Kidney (tissue), 14 donors: ENCODE results near the gene SPP2. TPM values are rescaled to one million over a fixed set of nuclear protein-coding genes. Genes with fewer than 3 reads are reported as not detected.

ENCODE experiments used
- DNase-seq, 5 donors: peaks; one replicate each; pipeline ENCODE4 v3.0.0-alpha.2; 2013 to 2020
- FAIRE-seq: peaks from 2 replicates; lab custom pipeline; 2012; peaks lifted over from hg19 to GRCh38; lab: Jason Lieb, UNC
- H3K27ac ChIP-seq, 2 donors: one replicate each; pipeline ENCODE4 v1.7.0; 2013; ENCODE audit warnings: low read depth in 2 of 2, low read length in 2 of 2, inconsistent platforms in 1 of 2
- H3K27me3 ChIP-seq: one replicate; pipeline ENCODE4 v1.7.1; 2013; ENCODE audit warnings: low read length, inconsistent platforms; ENCODE audit not compliant: control insufficient read depth, insufficient read depth
- H3K36me3 ChIP-seq, 3 donors: one replicate each; pipeline versions ENCODE4 v1.7.0 to v1.7.1; 2013; ENCODE audit warnings: low read length in 3 of 3, control low read depth in 1 of 3, inconsistent platforms in 1 of 3; ENCODE audit not compliant: insufficient read depth in 3 of 3, control insufficient read depth in 2 of 3
- H3K4me1 ChIP-seq, 3 donors: one replicate each; pipeline versions ENCODE4 v1.7.0 to v1.7.1; 2013; ENCODE audit warnings: low read length in 3 of 3, inconsistent platforms in 1 of 3, low read depth in 1 of 3; ENCODE audit not compliant: control insufficient read depth in 2 of 3, insufficient read depth in 2 of 3
- H3K4me3 ChIP-seq, 3 donors: one replicate each; pipeline versions ENCODE4 v1.7.0 to v1.8.1; 2013; ENCODE audit warnings: low read length in 3 of 3, control low read depth in 1 of 3, inconsistent platforms in 1 of 3
- H3K9ac ChIP-seq, 3 donors: one replicate each; pipeline versions ENCODE4 v1.7.0 to v1.7.1; 2013; ENCODE audit warnings: low read length in 3 of 3, control low read depth in 1 of 3, inconsistent platforms in 1 of 3
- H3K9me3 ChIP-seq, 3 donors: one replicate each; pipeline versions ENCODE4 v1.7.0 to v1.7.1; 2013; ENCODE audit warnings: low read length in 3 of 3, control low read depth in 1 of 3, inconsistent platforms in 1 of 3; ENCODE audit not compliant: control insufficient read depth in 2 of 3, insufficient read depth in 1 of 3
- intact Hi-C: fragments of 100-400 bp; cut with DNase I; formaldehyde crosslinking; loops from one replicate; pipeline ENCODE4 v1.11.1; 2022
- polyA plus RNA-seq: library from polyadenylated mRNA; stranded (reverse); fragments of 350-450 nt; fragmentation: Illumina TruSeq; extraction: RNeasy Lipid Tissue Mini Kit (QIAGEN cat#74804); gene quantifications from one replicate; pipeline ENCODE4 v1.2.3, GENCODE V29; 2014; ENCODE audit warnings: low read depth, low replicate concordance; ENCODE audit not compliant: insufficient read depth
- total RNA-seq: library from RNA; stranded (reverse); fragmentation: NEBNext Ultra II Directional; extraction: Animal tissue kit (Norgen Biotek cat#: 25700); gene quantifications from one replicate; pipeline ENCODE4 v1.2.1, GENCODE V29; 2021
- TF ChIP-seq, protein P1 (sequence below): IDR thresholded peaks from 3 replicates; pipeline ENCODE4 v1.5.1; 2012; ENCODE audit warnings: mild to moderate bottlenecking, moderate library complexity, borderline replicate concordance; ENCODE audit not compliant: insufficient read depth; ENCODE audit errors: extremely low read depth
- donor health status: control.
- donor health status: control.
- donor health status: control.
- donor health status: control.
- donor health status: control.
- donor health status: DM: yes; HTN: yes; CAD: no.
- donor health status: Normal renal cell carcinoma (clear cell type).

Gene SPP2
- total and polyA plus RNA-seq, 2 donors from 2014 or later = not detected

DNA sequence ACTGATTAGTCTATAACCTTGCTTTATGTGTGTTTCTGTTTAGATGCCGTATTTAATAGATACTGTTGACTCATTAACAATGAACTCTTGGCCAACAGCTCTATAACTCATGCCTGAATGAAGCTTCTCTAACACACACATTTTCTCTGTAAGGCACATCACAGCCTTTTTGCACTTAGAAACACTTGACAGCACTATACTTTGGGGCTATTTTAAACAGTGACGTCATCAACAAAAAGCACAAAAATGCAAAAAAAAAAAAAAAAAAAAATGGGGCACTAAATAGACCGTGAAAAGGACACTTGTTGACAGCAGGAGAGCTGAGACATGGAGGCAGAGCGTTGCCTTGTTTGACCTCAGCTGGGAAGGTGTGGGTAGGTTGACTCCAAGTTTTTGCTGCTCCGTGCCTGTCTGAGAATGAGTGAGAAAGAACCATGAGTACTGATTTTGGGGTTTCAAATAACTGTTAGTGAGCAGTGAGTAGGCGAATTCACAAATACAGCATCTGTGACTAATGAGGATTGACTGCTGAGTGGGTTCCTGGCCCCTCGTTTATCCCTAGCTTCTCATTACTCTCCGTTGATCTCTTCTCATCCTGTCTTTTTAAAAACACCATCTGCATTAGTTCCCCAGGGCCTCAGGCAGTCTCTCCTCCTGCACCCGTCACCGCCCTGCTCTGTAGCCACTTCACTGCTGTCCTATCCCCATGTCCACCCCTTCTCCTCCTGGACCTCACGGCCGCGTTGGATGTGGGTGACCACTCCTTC lies 24.4 kb downstream of the SPP2 start:
- H3K36me3 ChIP-seq = no peaks in the 10 kb centered on the region
- no peak overlapping the region for H3K27ac ChIP-seq
- H3K4me1 ChIP-seq = no peaks in the 10 kb centered on the region
- no peaks in the 10 kb centered on the region for H3K9me3 ChIP-seq
- FAIRE-seq = no peak
- H3K9ac ChIP-seq = no peak overlapping the region
- H3K4me3 ChIP-seq = no peak overlapping the region
- intact Hi-C loops = no loop called here
- H3K27me3 ChIP-seq = no peaks in the 10 kb centered on the region
- TF ChIP-seq, protein P1, sequence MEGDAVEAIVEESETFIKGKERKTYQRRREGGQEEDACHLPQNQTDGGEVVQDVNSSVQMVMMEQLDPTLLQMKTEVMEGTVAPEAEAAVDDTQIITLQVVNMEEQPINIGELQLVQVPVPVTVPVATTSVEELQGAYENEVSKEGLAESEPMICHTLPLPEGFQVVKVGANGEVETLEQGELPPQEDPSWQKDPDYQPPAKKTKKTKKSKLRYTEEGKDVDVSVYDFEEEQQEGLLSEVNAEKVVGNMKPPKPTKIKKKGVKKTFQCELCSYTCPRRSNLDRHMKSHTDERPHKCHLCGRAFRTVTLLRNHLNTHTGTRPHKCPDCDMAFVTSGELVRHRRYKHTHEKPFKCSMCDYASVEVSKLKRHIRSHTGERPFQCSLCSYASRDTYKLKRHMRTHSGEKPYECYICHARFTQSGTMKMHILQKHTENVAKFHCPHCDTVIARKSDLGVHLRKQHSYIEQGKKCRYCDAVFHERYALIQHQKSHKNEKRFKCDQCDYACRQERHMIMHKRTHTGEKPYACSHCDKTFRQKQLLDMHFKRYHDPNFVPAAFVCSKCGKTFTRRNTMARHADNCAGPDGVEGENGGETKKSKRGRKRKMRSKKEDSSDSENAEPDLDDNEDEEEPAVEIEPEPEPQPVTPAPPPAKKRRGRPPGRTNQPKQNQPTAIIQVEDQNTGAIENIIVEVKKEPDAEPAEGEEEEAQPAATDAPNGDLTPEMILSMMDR = no peak
- no peak for DNase-seq

DNA sequence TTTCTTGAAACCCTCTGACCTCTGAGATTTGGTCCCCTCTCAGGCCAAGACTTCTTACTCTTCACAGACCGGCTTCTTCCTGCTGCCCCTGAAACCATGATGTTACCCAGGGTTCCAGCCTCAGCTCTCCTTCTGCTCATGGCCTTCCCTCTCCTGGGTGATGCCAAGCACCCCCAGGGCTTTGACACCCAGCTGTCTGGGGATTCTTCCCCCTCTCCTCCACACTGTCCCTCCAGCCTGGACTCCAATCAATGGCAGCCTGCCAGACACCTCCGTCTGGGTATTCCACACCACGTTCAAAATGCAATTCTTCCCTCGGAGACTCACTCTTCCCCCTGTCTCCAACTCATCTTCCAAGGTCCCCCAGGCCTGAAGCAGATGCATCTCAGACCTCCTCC lies 25.0 kb downstream of the SPP2 start:
- Histone ChIP-seq H3K9ac (no peak overlapping the region), H3K4me1 (no peaks in the 10 kb centered on the region), H3K9me3 (no peaks in the 10 kb centered on the region), H3K36me3 (no peaks in the 10 kb centered on the region), H3K27ac (no peak overlapping the region), H3K27me3 (no peaks in the 10 kb centered on the region), H3K4me3 (no peak overlapping the region)
- TF ChIP-seq, protein P1 = no peak
- no peak for DNase-seq
- no peak for FAIRE-seq
- intact Hi-C loops = no loop called here

DNA sequence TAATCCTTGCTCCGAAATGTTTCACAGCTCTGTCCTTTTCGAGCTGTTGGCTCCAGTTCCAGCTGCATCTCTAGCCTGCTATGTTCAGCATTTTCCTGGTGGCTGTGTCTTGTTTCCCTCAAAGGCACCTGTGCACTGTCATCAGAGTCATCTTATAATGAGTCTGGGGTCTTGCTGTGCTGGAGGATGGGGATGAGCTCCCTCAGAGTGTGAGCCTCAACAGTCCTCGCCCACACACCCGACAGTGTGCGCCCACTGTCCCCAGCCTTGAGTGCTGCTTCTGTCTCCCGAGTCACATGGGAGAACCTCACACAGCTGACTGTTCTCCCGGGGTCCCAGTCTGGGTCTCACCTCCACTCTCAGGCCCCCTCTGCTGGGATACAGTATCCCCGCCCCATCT lies 25.4 kb downstream of the SPP2 start:
- FAIRE-seq = no peak
- H3K36me3 ChIP-seq = no peaks in the 10 kb centered on the region
- no peak for DNase-seq
- no peaks in the 10 kb centered on the region for H3K9me3 ChIP-seq
- no peak overlapping the region for H3K9ac ChIP-seq
- H3K27ac ChIP-seq = no peak overlapping the region
- intact Hi-C loops = no loop called here
- H3K4me1 ChIP-seq = no peaks in the 10 kb centered on the region
- TF ChIP-seq, protein P1 = no peak
- no peaks in the 10 kb centered on the region for H3K27me3 ChIP-seq
- H3K4me3 ChIP-seq = no peak overlapping the region
